HepG2 (cell line): ENCODE measurements around the gene ZNF30. TPM values are rescaled to one million over a fixed set of nuclear protein-coding genes. Genes with fewer than 3 reads are reported as not detected.

Experiments used
- ARNTL ChIP-seq: sonication (generic); formaldehyde crosslinking; IDR thresholded peaks from 2 replicates; pipeline ENCODE4 v1.4.0; 2020; ENCODE audit warnings: mild to moderate bottlenecking, missing genetic modification reagents
- CEBPB ChIP-seq: IDR thresholded peaks from 2 replicates; pipeline ENCODE4 v1.6.1; 2011; ENCODE audit warnings: low read depth, low read length, improper control_type of control experiment, borderline replicate concordance
- DR1 ChIP-seq: sonication (generic); formaldehyde crosslinking; IDR thresholded peaks from 2 replicates; pipeline ENCODE4 v1.8.0; 2021; ENCODE audit warnings: mild to moderate bottlenecking, missing genetic modification reagents, inconsistent platforms
- ELF1 ChIP-seq: sonication (generic); formaldehyde crosslinking; IDR thresholded peaks from 2 replicates; pipeline ENCODE4 v1.4.0; 2020; ENCODE audit warnings: missing genetic modification reagents
- ERF ChIP-seq: IDR thresholded peaks from 2 replicates; pipeline ENCODE4 v1.6.1; 2018; ENCODE audit warnings: missing biosample characterization, missing genetic modification reagents
- FOXJ3 ChIP-seq: sonication (generic); formaldehyde crosslinking; IDR thresholded peaks from 2 replicates; pipeline ENCODE4 v1.4.0; 2020; ENCODE audit warnings: missing genetic modification reagents, mild to moderate bottlenecking, borderline replicate concordance
- HMG20A ChIP-seq: IDR thresholded peaks from 2 replicates; pipeline ENCODE4 v1.6.1; 2016; ENCODE audit warnings: borderline replicate concordance
- MLX ChIP-seq: IDR thresholded peaks from 2 replicates; pipeline ENCODE4 v1.6.1; 2016
- NR0B2 ChIP-seq: sonication (generic); formaldehyde crosslinking; IDR thresholded peaks from 2 replicates; pipeline ENCODE4 v1.4.0; 2020; ENCODE audit warnings: mild to moderate bottlenecking, missing genetic modification reagents
- REXO4 ChIP-seq: sonication (generic); formaldehyde crosslinking; IDR thresholded peaks from 2 replicates; pipeline ENCODE4 v1.8.0; 2022; ENCODE audit warnings: missing genetic modification reagents, mild to moderate bottlenecking, borderline replicate concordance
- SAP130 ChIP-seq: IDR thresholded peaks from 2 replicates; pipeline ENCODE4 v1.6.1; 2016; ENCODE audit warnings: low read depth
- SIX1 ChIP-seq: sonication (generic); formaldehyde crosslinking; IDR thresholded peaks from 2 replicates; pipeline ENCODE4 v1.4.0; 2020; ENCODE audit warnings: missing genetic modification reagents, borderline replicate concordance
- SMC3 ChIP-seq: IDR thresholded peaks from 2 replicates; pipeline ENCODE4 v1.6.1; 2011; ENCODE audit warnings: low read length, improper control_type of control experiment
- SP2 ChIP-seq: sonication (generic); formaldehyde crosslinking; IDR thresholded peaks from 2 replicates; pipeline ENCODE4 v1.5.1; 2020; ENCODE audit warnings: mild to moderate bottlenecking, missing genetic modification reagents
- ZBTB7A ChIP-seq: sonication (generic); formaldehyde crosslinking; IDR thresholded peaks from 2 replicates; pipeline ENCODE4 v1.8.0; 2022; ENCODE audit warnings: mild to moderate bottlenecking, missing genetic modification reagents
- ZNF101 ChIP-seq: sonication (generic); formaldehyde crosslinking; IDR thresholded peaks from 2 replicates; pipeline ENCODE4 v1.4.0; 2020; ENCODE audit warnings: mild to moderate bottlenecking, low read depth, missing genetic modification reagents, borderline replicate concordance
- ZNF232 ChIP-seq: sonication (generic); formaldehyde crosslinking; IDR thresholded peaks from 2 replicates; pipeline ENCODE4 v1.4.0; 2020; ENCODE audit warnings: missing genetic modification reagents, borderline replicate concordance
- ZNF33A ChIP-seq: sonication (generic); formaldehyde crosslinking; IDR thresholded peaks from 2 replicates; pipeline ENCODE4 v1.5.1; 2020; ENCODE audit warnings: missing genetic modification reagents, mild to moderate bottlenecking, moderate library complexity, borderline replicate concordance
- ZNF644 ChIP-seq: IDR thresholded peaks from 2 replicates; pipeline ENCODE4 v1.6.1; 2016; ENCODE audit warnings: low read depth
- ZNF737 ChIP-seq: sonication (generic); formaldehyde crosslinking; IDR thresholded peaks from 2 replicates; pipeline ENCODE4 v1.5.0; 2020; ENCODE audit warnings: missing genetic modification reagents, mild to moderate bottlenecking, borderline replicate concordance
- ZNF784 ChIP-seq: sonication (generic); formaldehyde crosslinking; IDR thresholded peaks from 2 replicates; pipeline ENCODE4 v1.5.1; 2020; ENCODE audit warnings: missing genetic modification reagents, mild to moderate bottlenecking, borderline replicate concordance
- ZNF841 ChIP-seq: sonication (generic); formaldehyde crosslinking; IDR thresholded peaks from 2 replicates; pipeline ENCODE4 v1.8.1; 2023; ENCODE audit warnings: missing genetic modification reagents, borderline replicate concordance
- ZNF883 ChIP-seq: sonication (generic); formaldehyde crosslinking; IDR thresholded peaks from 2 replicates; pipeline ENCODE4 v1.5.1; 2020; ENCODE audit warnings: mild to moderate bottlenecking, missing genetic modification reagents; ENCODE audit errors: not compliant biosample characterization
- polyA plus RNA-seq, 8 experiments: library from polyadenylated mRNA; depleted of rRNA in 3 of 8; stranded (reverse) in 7 of 8; unstranded in 1 of 8; fragments of >200 nt; fragmentation: Illumina TruSeq in 4 of 8; extraction: Trizol in 4 of 8; gene quantifications; 2 replicates each; pipeline versions ENCODE4 v1.2.1 to v1.2.3, GENCODE V29; 2011 to 2016; ENCODE audit warnings: low read depth in 4 of 8, missing spikeins in 1 of 8, mixed read lengths in 1 of 8; ENCODE audit not compliant: insufficient read depth in 1 of 8
- total RNA-seq, 5 experiments: library from RNA; depleted of rRNA; stranded (reverse); fragments of >200 nt; fragmentation: Illumina TruSeq; extraction: Trizol; gene quantifications; 2 replicates each; pipeline ENCODE4 v1.2.3, GENCODE V29; 2016; ENCODE audit warnings: low read depth in 1 of 5
- TF ChIP-seq, protein P1 (sequence below): IDR thresholded peaks from 2 replicates; pipeline ENCODE4 v1.6.1; 2016; ENCODE audit warnings: low read depth
- TF ChIP-seq, protein P2 (sequence below): IDR thresholded peaks from 2 replicates; pipeline ENCODE4 v1.6.1; 2016

Gene ZNF30
- total and polyA plus RNA-seq, 2 of the 13 experiments (the other 11 are each of a cell fraction or from before 2014, with no cell fraction given), result 2.3 to 4.4 TPM

DNA sequence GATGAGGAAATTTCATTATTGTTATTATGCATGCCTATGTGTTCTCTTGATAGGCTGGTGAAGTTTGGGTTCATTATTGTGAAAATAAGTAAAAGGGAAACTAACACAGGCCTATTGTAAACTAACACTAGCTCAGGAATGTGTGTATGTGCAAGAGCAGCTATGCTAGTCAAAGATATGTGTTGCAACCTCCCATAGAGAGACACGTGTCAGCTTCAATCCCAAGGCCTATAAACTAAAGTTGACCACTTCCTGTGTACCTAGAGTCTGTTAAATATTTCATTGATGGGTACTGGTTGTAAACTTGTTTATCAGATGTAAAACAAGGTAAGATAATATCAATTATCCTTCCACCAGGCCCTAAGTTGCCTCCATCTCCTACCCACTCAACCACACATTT lies 44.7 kb upstream of the ZNF30 start (continued):
- TF ChIP-seq ZBTB7A (no peak), ZNF101 (CRISPR knock-in tag) (no peak), CEBPB (peak; percentile 95), SMC3 (no peak), ERF (0 out of 2 replicates have a peak, but pooled peaks have one; percentile 47), ZNF232 (CRISPR knock-in tag) (no peak), NR0B2 (no peak), SAP130 (CRISPR knock-in tag) (peak; percentile 76), ZNF883 (CRISPR knock-in tag) (no peak), ZNF784 (CRISPR knock-in tag) (no peak), ZNF841 (CRISPR knock-in tag) (no peak), SP2 (no peak), MLX (CRISPR knock-in tag) (peak; percentile 71), ZNF644 (CRISPR knock-in tag) (peak; percentile 31; the same call in 1 of the 2 replicates), ZNF737 (no peak), FOXJ3 (CRISPR knock-in tag) (peak; percentile 23; the same call in 1 of the 2 replicates), REXO4 (no peak), ZNF33A (no peak), DR1 (CRISPR knock-in tag) (no peak), ARNTL (CRISPR knock-in tag) (peak; percentile 79; the same call in 1 of the 2 replicates), HMG20A (peak; percentile 71), ELF1 (CRISPR knock-in tag) (no peak), SIX1 (peak; percentile 41; the same call in 1 of the 2 replicates)
- TF ChIP-seq, protein P1, sequence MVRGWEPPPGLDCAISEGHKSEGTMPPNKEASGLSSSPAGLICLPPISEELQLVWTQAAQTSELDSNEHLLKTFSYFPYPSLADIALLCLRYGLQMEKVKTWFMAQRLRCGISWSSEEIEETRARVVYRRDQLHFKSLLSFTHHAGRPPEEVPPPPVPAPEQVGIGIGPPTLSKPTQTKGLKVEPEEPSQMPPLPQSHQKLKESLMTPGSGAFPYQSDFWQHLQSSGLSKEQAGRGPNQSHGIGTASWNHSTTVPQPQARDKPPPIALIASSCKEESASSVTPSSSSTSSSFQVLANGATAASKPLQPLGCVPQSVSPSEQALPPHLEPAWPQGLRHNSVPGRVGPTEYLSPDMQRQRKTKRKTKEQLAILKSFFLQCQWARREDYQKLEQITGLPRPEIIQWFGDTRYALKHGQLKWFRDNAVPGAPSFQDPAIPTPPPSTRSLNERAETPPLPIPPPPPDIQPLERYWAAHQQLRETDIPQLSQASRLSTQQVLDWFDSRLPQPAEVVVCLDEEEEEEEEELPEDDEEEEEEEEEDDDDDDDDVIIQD (CRISPR knock-in tag), result peak; percentile 54; the same call in 1 of the 2 replicates
- TF ChIP-seq, protein P2, sequence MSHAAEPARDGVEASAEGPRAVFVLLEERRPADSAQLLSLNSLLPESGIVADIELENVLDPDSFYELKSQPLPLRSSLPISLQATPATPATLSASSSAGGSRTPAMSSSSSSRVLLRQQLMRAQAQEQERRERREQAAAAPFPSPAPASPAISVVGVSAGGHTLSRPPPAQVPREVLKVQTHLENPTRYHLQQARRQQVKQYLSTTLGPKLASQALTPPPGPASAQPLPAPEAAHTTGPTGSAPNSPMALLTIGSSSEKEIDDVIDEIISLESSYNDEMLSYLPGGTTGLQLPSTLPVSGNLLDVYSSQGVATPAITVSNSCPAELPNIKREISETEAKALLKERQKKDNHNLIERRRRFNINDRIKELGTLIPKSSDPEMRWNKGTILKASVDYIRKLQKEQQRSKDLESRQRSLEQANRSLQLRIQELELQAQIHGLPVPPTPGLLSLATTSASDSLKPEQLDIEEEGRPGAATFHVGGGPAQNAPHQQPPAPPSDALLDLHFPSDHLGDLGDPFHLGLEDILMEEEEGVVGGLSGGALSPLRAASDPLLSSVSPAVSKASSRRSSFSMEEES (CRISPR knock-in tag), result peak; percentile 74; the same call in 1 of the 2 replicates
